GM21390 (cell line): Measurements from ENCODE around the gene CES4A.
"Not testable (repeated sequence)": the region's sequence is repeated elsewhere in the genome, so short reads cannot be mapped to it uniquely, and the experiment has no call there.

Experiments used
- ATAC-seq: cut with Tn5 transposase; IDR thresholded peaks from one replicate; pipeline ENCODE4 v1.9.1; 2021; ENCODE audit not compliant: unreplicated experiment

CES4A gene

DNA sequence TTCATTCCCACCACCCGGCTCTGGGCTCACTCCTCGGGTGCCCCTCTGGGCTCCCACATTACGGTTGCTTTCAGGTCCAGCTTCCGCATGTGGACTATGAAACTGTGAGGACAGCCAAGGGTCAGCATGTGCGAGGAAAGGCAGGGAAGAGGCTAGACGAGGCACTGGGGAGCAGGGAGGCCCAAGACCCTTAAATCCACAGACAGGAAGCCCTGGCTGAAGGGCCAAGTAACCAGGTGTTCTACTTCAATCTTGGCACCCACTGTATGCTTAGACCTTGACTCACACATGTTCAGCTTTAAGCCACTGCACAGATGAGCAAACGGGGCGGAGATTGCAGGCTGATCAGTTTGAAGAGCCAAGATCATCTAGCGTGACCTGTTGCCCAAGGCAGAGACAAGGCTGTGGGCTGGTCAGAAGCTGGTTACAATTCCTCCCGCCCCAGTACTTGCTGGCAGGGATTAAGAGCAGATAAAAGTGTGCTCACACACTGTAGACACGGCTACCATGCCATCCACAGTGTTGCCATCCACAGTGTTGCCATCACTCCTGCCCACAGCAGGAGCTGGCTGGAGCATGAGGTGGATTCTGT, at the start of gene CES4A:
Gene CES4A (plus strand): TSS at position 393 of the 592 bp plus-strand sequence. CDS start 184 bp downstream, at position 577.
- ATAC-seq = no peak

DNA sequence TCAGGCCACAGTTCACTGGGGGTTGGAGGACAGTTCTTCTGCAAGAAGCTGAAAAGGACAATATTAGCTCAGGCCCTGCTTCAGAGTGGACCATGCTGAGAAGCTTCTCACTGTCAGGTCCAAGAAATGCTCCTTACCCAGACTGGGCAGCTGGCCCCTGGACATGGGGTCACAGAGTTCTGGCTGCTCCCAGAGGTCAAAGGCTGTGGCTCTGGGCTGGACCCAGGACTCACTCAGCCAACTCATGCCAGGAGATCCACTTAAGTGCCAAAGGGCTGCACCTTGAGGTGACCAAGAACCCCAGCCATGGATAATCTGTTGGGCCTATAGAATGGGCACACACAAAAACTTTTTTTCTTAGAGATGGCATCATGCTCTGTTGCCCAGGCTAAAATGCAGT, 49.0 kb upstream of the CES4A start:
- ATAC-seq = no peak

DNA sequence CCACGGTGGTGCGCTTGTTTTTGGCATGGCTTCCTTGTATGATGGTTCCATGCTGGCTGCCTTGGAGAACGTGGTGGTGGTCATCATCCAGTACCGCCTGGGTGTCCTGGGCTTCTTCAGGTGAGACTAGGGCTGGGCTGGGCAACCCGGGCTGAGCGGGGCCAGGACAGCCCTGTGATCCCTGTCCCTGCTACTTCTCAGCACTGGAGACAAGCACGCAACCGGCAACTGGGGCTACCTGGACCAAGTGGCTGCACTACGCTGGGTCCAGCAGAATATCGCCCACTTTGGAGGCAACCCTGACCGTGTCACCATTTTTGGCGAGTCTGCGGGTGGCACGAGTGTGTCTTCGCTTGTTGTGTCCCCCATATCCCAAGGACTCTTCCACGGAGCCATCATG, 48.2 kb upstream of the CES4A start:
- ATAC-seq = no peak

DNA sequence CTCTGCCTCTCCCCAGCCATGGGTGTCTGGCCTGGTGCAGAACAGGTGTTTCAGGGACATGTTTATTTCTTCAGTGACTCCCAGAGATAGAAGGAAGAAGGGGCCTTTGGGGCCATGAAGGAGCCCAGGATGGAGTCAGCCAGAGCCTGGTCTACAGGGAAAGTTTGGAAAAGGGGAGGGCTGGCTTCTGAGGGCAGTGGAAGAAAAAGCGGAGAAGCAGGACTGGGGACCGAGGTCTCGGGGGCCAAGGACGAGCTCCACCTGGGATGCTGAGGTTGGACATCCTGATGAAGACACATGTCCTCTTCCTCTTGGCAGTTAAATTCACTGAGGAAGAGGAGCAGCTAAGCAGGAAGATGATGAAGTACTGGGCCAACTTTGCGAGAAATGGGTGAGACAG, 45.4 kb upstream of the CES4A start:
- no peak for ATAC-seq

DNA sequence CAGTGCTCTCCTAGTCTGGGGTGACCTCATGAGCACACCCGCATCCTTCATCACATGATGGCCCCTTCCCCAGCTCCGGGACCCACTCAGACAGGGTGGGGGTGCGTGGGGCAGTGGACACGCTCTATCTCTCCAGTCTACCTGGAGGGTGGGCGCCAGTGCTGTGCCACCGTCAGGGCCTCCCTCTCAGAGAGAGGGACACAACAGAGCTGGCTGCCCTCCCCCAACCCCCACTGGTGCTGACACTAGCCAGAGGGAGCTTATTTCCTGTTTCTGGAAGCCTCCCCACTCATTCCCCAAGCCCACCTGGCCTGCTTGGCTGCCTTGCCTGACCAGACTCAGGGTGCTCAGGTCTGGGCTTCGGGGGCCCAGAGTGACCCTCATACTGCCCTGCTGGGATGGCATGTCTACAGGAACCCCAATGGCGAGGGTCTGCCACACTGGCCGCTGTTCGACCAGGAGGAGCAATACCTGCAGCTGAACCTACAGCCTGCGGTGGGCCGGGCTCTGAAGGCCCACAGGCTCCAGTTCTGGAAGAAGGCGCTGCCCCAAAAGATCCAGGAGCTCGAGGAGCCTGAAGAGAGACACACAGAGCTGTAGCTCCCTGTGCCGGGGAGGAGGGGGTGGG, 44.8 kb upstream of the CES4A start:
- ATAC-seq = no peak

DNA sequence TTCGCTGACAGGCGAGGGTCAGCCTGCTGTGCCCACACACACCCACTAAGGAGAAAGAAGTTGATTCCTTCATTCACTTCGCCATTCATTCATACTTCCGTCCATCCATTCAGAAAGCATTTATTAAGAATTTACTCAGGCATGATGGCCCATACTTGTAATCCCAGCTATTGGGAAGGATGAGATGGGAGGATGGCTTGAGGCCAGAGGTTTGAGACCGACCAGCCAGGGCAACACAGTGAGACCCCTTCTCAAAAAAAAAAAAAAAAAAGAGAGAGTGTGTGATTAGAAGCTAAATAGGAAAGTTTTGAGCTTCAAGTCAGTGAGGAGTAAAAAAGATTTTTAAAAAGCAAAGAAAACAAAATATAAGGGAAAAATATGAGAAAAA, 44.3 kb upstream of the CES4A start:
- ATAC-seq = no peak

DNA sequence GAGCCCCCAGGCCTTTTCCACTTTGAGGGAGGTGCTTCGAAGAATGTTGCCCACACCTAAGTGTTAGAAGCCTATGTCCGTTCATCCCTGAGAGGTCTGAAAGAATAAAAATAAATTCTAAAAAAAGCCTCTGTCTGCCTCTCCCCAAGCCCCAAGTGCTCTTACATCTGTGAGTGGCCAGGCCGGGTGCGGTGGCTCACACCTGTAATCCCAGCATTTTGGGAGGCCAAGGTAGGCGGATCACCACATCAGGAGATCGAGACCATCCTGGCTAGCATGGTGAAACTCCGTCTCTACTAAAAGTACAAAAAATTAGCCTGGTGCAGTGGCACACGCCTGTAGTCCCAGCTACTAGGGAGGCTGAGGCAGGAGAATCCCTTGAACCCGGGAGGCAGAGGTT, 43.4 kb upstream of the CES4A start:
- not testable (repeated sequence) for ATAC-seq

DNA sequence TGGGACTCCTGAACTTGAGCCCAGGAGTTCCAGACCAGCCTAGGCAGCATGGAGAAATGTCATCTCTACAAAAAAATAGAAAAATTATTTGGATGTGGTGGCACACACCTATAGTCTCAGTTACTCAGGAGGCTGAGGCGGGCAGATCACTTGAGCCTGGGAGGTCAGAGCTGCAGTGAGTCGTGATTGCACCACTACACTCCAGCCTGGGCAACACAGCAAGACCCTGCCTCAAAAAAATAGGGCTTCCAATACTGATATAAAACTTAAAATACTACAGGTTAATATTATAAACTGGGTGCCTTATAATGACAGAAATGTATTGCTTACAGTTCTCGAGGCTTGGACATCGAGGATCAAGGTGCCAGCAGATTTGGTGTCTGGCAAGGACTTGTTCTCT, 42.5 kb upstream of the CES4A start:
- ATAC-seq = no peak

DNA sequence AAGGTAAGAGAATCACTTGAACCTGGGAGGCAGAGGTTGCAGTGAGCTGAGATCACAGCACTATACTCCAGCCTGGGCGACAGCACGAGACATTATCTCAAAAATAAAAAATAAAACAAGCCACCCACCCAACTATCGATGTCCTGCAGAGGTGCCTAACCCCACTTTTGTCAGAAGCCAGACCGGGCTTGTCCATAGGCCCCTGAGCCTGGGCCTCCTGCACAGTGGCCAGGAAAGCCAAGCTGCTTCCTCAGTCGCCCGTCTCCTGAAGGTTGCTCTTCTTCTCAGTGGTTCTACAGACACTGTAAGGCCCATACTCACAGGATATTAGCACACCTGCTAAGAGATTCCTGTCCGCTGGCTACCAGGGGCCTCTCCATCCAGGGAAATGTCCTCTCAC, 41.8 kb upstream of the CES4A start:
- no peak for ATAC-seq

DNA sequence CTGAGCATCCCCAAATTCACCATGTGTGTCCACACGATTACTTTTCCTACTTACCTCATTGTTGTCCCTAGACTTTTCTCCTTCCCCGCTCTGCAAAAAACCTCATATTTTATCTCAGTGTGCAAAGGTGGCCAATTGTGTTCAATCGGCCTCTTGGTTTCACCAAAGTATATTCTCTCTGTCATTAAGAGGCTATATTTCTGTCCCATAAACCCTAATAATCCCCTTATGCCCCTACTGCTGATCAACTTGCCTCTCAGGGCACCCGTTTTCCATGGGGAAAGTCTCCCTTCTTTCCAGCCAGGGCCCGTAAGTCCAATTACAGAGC, 41.5 kb upstream of the CES4A start:
- ATAC-seq = no peak

DNA sequence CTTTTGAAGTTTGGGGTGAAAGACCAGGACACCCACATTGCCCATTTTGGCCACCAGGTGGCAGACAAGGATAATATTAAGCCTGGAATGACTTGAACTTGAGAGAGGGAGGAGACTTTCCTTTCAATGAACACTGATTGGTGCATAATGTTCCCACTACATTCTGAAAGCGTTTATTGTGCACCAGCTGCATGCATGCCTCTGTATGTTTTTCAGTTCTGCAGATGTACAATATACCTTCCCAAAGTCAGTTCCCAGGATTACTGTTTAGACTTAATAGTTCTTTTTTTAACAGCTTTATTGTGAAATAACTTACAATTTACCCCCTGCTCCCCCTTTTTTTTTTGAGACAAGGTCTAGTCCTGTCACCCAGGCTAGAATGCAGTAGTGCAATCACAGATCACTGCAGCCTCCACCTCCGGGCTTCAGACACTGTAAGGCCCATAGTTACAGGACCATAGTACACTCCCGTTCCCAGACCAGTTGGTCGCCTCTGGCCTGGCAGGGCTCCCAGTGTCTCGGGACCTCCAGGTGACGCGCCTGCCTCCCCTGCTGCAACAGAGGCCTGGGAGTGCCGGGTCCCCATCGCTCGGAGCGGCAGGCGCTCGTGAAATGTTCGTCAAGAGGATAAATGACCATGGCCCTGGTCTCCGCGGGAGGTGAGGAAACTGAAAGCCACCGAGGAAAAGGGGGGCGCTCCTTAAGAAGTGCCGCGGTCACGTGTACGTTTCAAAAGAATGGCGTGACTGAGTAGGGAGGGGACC, 40.9 kb upstream of the CES4A start:
- peak; percentile 72 for ATAC-seq

DNA sequence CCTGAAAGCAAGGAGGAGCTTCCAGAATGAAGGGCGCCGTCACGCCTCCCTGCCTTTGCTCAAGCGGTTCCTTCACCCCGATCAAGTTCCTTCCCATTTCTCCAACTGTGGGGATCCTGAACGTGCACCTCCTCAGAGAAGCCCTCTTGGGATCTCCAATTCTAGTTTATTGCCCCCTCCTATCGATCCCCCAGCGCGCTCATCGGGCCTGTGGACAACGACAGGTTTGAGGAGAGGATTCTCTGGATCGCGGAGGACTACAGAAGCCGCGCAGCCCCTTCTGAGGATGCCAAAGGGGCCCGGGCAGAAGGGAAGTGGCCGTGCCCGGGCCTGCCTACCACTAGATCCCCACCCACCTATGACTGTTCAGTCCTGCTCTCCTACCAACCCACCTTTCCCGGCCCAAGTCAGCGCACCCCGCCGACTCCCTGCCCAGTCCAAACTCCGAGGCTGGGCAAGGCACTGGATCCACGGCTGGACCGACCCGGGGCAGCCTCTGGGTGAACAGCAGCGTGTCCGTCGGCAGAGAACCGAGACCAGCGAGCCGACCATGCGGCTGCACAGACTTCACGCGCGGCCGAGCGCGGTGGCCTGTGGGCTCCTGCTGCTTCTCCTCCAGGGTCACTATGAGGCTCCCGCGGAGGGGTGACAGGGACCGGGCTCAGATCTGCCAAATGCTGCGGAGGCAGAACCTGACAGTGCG, 40.1 kb upstream of the CES4A start:
- ATAC-seq = no peak

DNA sequence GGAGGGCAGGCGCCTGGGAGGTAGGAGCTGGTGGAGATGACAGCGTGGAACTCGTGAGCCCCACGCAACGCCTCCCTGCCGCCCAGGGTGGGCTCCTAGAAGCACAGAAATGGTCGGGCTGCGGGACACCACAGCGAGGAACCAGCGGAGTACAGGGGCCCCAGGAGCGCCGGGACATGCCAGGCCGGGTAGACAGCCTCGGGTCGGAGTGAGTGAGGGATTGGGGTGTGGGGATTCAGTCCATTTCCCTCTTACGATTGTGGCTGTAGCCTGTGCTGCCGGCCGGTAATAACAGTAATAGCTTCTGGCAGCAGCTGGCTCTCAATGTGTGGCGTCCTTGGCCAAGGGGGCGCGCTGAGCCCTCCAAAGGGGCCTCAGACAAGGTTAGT, 39.6 kb upstream of the CES4A start:
- no peak for ATAC-seq

DNA sequence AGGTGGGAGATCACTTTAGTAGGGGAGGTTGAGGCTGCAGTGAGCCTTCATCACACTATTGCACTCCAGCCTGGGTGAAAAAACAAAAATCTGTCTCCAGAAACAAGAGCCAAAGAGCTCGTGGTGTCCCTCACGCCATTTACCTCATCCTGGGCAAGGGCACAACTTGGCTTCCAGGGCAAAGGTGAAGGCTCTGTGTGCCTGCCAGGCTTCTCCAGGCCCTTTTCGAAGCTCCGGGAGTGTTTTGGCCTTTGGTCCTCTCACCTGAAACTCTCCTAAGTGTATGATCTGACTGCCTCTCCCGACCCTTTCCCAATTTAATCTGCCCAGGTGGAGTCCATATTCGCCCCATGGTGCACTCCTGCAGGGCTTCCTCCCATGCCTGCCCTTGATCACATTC, 38.9 kb upstream of the CES4A start:
- no peak for ATAC-seq

DNA sequence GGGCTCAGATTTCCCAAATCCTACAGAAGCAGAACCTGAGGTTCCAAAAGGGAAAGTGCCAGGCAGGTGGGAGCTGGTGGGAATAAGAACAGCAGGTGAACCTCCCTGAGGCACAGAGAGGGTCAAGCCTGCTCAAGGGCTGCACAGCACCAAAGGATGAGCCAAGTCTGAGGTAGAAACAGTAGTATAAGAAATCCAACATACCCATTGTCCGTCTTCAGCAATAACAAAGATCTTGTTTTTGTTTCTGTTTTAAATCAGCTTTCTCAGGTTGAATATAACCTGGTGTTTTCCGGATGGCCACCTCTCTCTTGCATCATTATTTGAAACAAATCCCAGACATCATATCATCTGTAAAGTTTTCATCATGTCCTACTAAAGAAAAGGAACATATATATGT, 38.0 kb upstream of the CES4A start:
- no peak for ATAC-seq

DNA sequence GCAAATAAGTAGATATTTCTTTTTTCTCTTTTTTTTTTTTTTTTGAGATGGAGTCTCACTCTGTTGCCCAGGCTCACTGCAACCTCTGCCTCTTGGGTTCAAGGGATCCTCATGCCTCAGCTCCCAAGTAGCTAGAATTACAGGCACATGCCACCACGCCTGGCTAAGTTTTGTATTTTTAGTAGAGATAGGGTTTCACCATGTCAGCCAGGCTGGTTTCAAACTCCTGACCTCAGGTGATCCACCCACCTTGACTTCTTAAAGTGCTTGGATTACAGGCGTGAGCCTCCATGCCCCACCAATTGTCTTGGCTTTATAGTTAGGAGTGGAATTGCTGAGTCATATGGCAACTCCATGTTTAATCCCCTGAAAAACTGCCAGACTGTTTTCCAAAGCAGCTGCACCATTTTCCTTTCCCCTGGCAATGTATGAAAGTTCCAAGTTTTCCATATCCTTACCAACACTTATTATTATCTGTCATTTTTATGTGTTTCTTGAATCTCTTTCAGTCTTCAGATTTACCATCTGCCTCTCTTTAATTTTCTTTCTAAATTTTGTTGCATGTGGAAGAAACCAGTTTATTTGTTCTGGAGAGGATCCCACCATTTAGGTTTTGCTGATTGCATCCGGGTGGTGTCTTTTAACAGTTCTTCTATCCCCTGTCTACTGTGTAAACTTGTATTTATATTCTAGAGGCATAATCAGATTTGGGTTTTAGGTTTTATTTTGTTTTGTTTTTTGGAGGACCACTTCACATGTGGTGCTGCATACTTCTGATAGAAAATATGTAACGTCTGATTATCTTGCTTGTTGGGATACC, 37.2 kb upstream of the CES4A start:
- no peak for ATAC-seq

DNA sequence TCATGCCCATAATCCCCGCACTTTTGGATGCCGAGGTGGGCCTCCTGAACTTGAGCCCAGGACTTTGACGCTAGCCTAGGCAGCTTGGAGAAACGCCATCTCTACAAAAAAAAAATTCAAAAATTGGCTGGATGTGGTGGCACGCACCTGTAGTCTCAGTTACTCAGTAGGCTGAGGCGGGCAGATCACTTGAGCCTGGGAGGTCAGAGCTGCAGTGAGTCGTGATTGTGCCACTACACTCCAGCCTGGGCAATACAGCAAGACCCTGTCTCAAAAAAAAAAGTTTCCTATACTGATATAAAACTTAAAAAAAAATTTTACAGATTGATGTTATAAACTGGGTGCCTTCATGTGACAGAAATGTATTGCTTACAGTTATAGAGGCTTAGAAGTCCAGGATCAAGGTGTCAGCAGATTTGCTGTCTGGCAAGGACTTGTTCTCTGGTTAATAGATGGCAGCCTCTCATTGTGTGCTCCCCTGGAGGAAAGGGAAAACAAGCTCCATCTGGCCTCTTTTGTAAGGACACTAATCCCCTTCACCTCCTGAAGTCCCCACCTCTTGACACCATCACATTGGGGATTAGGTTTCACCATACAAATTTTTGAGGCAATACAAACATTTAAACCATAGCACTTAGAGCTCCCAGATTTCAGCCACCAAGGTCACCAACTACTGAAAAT, 35.8 kb upstream of the CES4A start:
- no peak for ATAC-seq

DNA sequence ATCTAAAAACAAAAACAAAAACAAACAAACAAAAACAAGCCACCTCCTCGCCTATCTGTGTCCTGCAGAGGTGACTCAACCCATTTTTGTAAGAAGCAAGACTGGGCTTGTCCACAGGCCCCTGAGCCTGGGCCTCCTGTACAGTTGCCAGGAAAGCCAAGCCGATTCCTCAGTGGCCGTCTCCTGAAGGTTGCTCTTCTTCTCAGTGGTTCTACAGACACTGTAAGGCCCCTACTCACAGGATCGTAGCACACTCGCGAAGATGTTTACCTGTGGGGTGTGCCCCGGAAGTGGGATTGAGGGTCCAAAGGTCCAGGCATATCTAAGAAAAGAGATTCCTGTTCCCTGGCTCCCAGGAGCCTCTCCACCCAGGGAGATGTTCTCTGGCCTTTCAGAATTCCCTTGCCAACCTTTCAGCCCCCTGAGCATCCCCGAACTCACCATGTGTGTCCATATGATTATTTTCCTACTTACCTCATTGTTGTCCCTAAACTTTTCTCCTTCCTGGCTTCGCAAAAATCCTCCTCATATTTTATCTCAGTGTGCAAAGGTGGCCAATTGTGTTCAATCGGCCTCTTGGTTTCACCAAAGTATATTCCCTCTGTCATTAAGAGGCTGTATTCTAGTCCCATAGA, 34.8 kb upstream of the CES4A start:
- no peak for ATAC-seq

DNA sequence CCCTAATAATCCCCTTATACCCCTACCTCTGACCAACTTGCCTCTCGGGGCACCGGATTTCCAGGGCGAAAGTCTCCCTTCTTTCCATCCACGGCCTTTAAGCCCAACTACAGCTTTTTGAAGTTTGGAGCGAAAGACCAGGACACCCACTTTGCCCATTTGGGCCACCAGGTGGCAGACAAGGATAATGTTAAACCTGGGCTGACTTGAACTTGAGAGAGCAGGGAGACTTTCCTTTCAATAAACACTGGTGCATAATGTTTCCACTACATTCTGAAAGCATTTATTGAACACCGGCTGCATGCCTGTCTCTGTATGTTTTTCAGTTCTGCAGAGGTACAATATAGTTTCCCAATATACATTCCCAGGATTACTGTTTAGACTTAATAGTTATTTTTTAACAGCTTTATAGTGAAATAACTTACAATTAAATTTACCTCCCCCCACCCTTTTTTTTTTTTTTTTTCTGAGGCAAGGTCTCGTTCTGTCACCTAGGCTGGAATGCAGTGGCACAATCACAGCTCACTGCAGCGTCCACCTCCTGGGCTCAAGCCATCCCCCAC, 34.2 kb upstream of the CES4A start:
- no peak for ATAC-seq
